ENCODE data around the gene KIRREL3.

KIRREL3 gene

DNA sequence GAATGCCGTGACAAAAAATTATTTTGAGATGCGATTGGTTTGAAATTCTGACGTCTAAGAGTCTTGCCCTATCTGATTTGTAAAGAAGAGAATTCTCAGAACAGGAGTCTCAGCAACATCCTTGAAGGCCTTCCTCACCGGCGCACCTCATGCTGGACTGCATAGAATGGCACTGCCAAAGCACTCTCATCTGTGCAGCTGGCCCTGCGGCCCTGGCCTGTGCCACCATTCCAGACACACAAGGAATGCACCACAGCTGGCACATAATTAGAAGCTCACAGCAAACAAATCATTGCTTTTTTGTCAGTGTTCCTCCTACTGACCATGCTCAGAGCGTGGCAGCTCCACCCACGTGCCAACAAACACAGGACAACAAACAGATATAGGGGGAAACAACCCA lies 166.0 kb downstream of the KIRREL3 start:
- no peak for DNase-seq (ENCODE audit: low spot score)
- TF ChIP-seq, protein P1, sequence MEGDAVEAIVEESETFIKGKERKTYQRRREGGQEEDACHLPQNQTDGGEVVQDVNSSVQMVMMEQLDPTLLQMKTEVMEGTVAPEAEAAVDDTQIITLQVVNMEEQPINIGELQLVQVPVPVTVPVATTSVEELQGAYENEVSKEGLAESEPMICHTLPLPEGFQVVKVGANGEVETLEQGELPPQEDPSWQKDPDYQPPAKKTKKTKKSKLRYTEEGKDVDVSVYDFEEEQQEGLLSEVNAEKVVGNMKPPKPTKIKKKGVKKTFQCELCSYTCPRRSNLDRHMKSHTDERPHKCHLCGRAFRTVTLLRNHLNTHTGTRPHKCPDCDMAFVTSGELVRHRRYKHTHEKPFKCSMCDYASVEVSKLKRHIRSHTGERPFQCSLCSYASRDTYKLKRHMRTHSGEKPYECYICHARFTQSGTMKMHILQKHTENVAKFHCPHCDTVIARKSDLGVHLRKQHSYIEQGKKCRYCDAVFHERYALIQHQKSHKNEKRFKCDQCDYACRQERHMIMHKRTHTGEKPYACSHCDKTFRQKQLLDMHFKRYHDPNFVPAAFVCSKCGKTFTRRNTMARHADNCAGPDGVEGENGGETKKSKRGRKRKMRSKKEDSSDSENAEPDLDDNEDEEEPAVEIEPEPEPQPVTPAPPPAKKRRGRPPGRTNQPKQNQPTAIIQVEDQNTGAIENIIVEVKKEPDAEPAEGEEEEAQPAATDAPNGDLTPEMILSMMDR (IDR thresholded peaks at IDR 0.05; ENCODE audit: extremely low read depth, insufficient read depth, missing control alignments): no peak
- in situ Hi-C loops (cut with MboI; ENCODE audit: low pct_unique_long_range_greater_than_20kb, low sequenced_read_pairs, unreplicated experiment): no loop called here

DNA sequence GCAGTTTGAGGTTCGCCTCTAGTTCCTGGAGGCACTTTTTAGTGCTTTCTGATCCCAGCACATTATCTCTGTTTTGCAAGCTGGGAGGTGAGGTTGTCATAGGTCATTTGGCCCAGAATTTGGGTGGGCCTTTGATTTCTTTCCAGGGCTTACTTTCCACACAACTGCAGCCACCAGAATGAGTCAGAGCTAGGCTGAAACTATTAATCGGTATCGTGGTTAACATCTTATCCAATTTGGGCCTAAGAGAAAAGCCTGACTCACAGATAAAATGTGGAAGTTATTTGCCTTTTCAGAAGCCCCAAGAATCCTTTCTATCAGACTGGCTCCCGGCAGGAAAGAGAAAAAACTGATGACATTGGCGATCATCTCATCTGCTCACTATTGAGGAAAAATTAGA lies 166.4 kb downstream of the KIRREL3 start:
- TF ChIP-seq, protein P1 (IDR thresholded peaks at IDR 0.05; ENCODE audit: extremely low read depth, insufficient read depth, missing control alignments): no peak
- DNase-seq (ENCODE audit: low spot score): no peak
- in situ Hi-C loops (cut with MboI; ENCODE audit: low pct_unique_long_range_greater_than_20kb, low sequenced_read_pairs, unreplicated experiment): no loop called here

DNA sequence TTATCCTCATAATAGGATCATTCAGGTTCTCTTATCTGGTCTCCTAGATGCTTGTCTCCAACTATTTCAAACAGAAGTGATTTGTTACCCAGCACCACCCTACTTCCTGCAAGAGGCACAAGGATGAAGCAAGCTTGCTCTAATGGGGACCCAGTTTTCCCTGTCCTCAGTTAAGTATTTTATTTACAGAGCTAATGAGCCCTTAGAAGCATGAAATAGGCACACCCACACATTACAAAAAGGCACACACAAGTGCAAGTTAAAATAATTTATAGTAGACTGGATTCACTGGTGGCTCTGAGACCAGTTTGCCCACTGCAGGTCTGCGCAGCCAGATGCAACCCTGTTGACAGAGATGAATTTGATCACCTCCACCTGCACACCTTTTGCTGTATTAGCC lies 167.5 kb downstream of the KIRREL3 start:
- in situ Hi-C loops (cut with MboI; ENCODE audit: low pct_unique_long_range_greater_than_20kb, low sequenced_read_pairs, unreplicated experiment): no loop called here
- DNase-seq (ENCODE audit: low spot score): no peak
- TF ChIP-seq, protein P1 (IDR thresholded peaks at IDR 0.05; ENCODE audit: extremely low read depth, insufficient read depth, missing control alignments): no peak

DNA sequence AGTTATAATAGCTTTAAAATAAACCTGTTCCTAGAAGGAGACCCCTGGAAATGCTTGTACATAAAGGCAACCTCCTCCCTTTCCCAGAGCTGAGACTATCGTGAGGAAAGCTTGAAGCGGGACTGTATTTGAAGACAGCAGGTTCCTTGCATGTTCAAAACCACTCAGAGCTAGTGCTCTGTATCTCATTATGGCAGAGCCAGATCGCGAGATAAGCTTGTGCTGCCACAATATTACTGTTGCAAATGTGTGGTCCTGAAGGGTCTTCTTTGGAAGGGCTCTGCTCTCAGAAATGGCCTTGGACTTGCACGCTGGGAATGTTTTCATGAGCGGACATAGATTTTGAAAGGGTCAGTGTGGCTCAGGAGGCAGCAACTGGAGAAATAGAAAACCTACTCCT lies 168.2 kb downstream of the KIRREL3 start:
- TF ChIP-seq, protein P1 (IDR thresholded peaks at IDR 0.05; ENCODE audit: extremely low read depth, insufficient read depth, missing control alignments): no peak
- DNase-seq (ENCODE audit: low spot score): no peak
- in situ Hi-C loops (cut with MboI; ENCODE audit: low pct_unique_long_range_greater_than_20kb, low sequenced_read_pairs, unreplicated experiment): no loop called here

DNA sequence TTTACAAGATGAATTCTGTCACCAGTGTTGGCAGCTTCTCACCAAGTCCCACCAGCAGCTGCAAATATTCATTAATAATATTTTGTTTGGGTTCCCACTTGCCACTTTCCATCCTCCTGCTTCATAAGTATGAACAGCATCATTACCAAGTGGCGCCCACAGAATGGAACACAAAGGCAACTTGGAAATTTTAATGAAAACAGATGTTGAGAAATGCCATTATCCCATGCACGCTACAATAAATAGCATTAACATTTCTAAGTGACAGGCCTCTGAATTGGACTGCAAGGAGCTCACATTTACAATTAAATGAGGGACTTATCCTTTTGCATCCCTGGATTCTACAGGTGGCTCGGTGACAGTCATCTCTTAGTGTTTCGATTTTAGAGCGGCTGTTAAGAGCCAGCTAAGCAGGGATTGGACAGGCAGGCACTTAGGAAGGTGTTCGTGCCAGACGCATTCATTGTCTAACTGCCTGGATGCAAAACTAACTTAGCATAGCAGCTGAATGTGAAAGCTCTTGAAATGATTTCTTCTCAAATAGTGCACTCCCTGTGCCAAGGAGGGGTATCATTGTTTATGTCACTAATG lies 170.3 kb downstream of the KIRREL3 start:
- no peak for DNase-seq (ENCODE audit: low spot score)
- in situ Hi-C loops (cut with MboI; ENCODE audit: low pct_unique_long_range_greater_than_20kb, low sequenced_read_pairs, unreplicated experiment): no loop called here
- TF ChIP-seq, protein P1 (IDR thresholded peaks at IDR 0.05; ENCODE audit: extremely low read depth, insufficient read depth, missing control alignments): no peak

DNA sequence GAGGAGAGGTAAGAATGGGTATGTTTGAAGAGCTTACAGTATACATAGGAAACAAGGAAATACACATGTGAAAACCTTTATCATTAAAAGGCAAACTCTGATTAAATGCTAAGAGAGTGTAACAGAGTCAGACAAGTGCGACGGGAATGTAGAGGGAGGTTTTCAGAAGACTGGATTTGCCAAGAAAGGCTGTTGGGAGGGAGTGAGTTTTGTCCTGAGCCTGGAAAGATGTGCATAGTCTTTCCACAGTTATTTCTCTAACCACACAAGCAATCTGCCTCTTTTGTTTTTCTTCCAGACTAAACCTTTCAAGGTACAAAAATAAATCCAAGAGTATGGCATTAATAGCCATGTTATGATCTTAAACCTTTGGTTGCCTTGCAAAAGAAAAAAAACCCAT lies 170.9 kb downstream of the KIRREL3 start:
- no peak for DNase-seq (ENCODE audit: low spot score)
- in situ Hi-C loops (cut with MboI; ENCODE audit: low pct_unique_long_range_greater_than_20kb, low sequenced_read_pairs, unreplicated experiment): no loop called here

More for the DNA sequence above, 170.9 kb downstream of the KIRREL3 start:
- TF ChIP-seq, protein P1 (IDR thresholded peaks at IDR 0.05; ENCODE audit: extremely low read depth, insufficient read depth, missing control alignments): no peak

Measured in GM13977 (cell line).